ENCODE measurements around the gene SNRPF.

DNA sequence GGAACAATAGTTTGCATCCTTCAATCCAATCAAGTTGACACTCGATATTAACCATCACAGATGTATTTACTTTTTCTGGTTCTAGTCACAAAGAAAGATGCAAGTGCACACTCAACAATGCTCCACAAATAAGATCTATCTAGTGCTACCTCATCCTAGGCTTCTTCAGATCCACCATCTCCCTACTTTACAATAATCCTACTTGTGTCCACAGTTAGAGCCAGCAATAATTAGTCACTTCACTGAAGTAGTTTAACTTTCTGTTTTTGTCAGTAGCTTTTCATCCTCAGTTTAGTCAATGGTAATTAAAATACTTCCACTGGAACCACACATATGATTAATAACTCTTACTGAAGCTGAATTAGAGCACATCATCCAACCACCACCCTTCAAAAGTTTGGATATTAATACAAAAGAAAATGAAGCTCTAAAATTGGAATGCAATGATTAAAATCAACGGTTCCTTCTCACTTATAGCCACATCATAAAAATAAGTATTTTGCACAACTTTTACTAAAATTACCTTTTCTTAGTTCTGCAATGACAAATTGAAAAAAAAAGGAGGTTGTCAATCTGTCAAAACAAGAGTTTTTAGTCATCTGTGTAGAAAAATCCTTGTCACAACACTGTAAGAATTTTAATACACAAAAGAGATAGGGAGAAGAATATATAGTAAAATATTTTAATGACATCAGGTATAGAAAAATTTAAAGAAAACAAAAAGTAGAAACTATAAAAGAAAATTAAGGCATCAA, 28.2 kb upstream of the SNRPF start:
- no peak for TF ChIP-seq REST (IDR thresholded peaks at IDR 0.05; ENCODE audit: insufficient replicate concordance, low read depth)
- TF ChIP-seq CTCF (IDR thresholded peaks at IDR 0.05; ENCODE audit: insufficient read depth, low read length), result no peak
- no peak for TF ChIP-seq POLR2AphosphoS5 (IDR thresholded peaks at IDR 0.05; ENCODE audit: low read depth)
- TF ChIP-seq GABPA (IDR thresholded peaks at IDR 0.05; ENCODE audit: low read depth), result no peak
- TF ChIP-seq SPI1 (IDR thresholded peaks at IDR 0.05; ENCODE audit: borderline replicate concordance, low read depth), result no peak

All from HL-60 (cell line).